ENCODE results near the gene CNOT2. TPM values are rescaled to one million over a fixed set of nuclear protein-coding genes. Genes with fewer than 3 reads are reported as not detected.

Gene CNOT2
- polyA plus RNA-seq, 1 donor (not counting 4 experiments of a cell fraction or from before 2014, with no cell fraction given): 85.3 TPM

- no peak for TF ChIP-seq CTCF (optimal IDR thresholded peaks at IDR 0.05 in 1 of 3, IDR thresholded peaks at IDR 0.05 in 1 of 3, conservative IDR thresholded peaks at IDR 0.05 in 1 of 3; ENCODE audit: extremely low read depth in 1 of 3, insufficient read depth in 2 of 3, low read length in 3 of 3)
- no peak for TF ChIP-seq EZH2 (IDR thresholded peaks at IDR 0.05; ENCODE audit: low read length)
- peaks cover 0 to 2% of the 10 kb centered on the region in 2 experiments for H3K36me3 ChIP-seq (ENCODE audit: control insufficient read depth in 2 of 2, extremely low read depth in 1 of 2, insufficient read depth in 2 of 2, low read length in 2 of 2)
- dilution Hi-C loops (cut with MboI; ENCODE audit: extremely low pct_ligation_motif_present, low sequenced_read_pairs): no loop called here
- peaks cover 88% of the 10 kb centered on the region for H3K79me2 ChIP-seq (ENCODE audit: control insufficient read depth, insufficient read depth, low read length)
- no peaks in the 10 kb centered on the region for H3K27me3 ChIP-seq (ENCODE audit: control insufficient read depth, extremely low read depth, insufficient read depth, low read length)
- FAIRE-seq (no peak), DNase-seq (ENCODE audit: low read depth, low spot score) (no peak)
- no peak overlapping the region for H3K4me3 ChIP-seq (ENCODE audit: control insufficient read depth in 2 of 3, extremely low read depth in 1 of 3, insufficient read depth in 2 of 3, low read depth in 1 of 3, low read length in 3 of 3)
- no peaks in the 10 kb centered on the region for H3K9me3 ChIP-seq (ENCODE audit: control insufficient read depth, low read depth, low read length)
- H3K9ac ChIP-seq (ENCODE audit: control insufficient read depth, extremely low read depth, insufficient read depth, low read length): no peak overlapping the region
- no peak overlapping the region for H3K27ac ChIP-seq (ENCODE audit: control insufficient read depth, insufficient read depth, low read length)
- peaks cover 7% of the 10 kb centered on the region for H3K4me1 ChIP-seq (ENCODE audit: control insufficient read depth, extremely low read depth, insufficient read depth, low read length)
- no peak overlapping the region for H3K4me2 ChIP-seq (ENCODE audit: control insufficient read depth, extremely low read depth, insufficient read depth, low read depth, low read length)
- H2AFZ ChIP-seq (ENCODE audit: control insufficient read depth, low read length): no peak overlapping the region
- no peaks in the 10 kb centered on the region for H3K9me1 ChIP-seq (ENCODE audit: control insufficient read depth, extremely low read depth, insufficient read depth, low read length)
- H4K20me1 ChIP-seq (ENCODE audit: control insufficient read depth, extremely low read depth, insufficient read depth, low read length): peaks cover 2% of the 10 kb centered on the region
Observed at GRCh38 chr12:70255311-70255710, 12.1 kb downstream of the CNOT2 start.

- TF ChIP-seq CTCF (optimal IDR thresholded peaks at IDR 0.05 in 1 of 3, IDR thresholded peaks at IDR 0.05 in 1 of 3, conservative IDR thresholded peaks at IDR 0.05 in 1 of 3; ENCODE audit: extremely low read depth in 1 of 3, insufficient read depth in 2 of 3, low read length in 3 of 3): no peak
- no peak for TF ChIP-seq EZH2 (IDR thresholded peaks at IDR 0.05; ENCODE audit: low read length)
- Histone ChIP-seq H3K4me2 (ENCODE audit: control insufficient read depth, extremely low read depth, insufficient read depth, low read depth, low read length) (peak overlapping the region; percentile 35), H3K4me3 (ENCODE audit: control insufficient read depth in 2 of 3, extremely low read depth in 1 of 3, insufficient read depth in 2 of 3, low read depth in 1 of 3, low read length in 3 of 3) (no peak overlapping the region), H3K4me1 (ENCODE audit: control insufficient read depth, extremely low read depth, insufficient read depth, low read length) (peaks cover 7% of the 10 kb centered on the region), H3K79me2 (ENCODE audit: control insufficient read depth, insufficient read depth, low read length) (peaks cover 85% of the 10 kb centered on the region), H3K36me3 (ENCODE audit: control insufficient read depth in 2 of 2, extremely low read depth in 1 of 2, insufficient read depth in 2 of 2, low read length in 2 of 2) (no peaks in the 10 kb centered on the region), H3K27ac (ENCODE audit: control insufficient read depth, insufficient read depth, low read length) (no peak overlapping the region), H3K9ac (ENCODE audit: control insufficient read depth, extremely low read depth, insufficient read depth, low read length) (no peak overlapping the region), H3K9me3 (ENCODE audit: control insufficient read depth, low read depth, low read length) (no peaks in the 10 kb centered on the region), H3K9me1 (ENCODE audit: control insufficient read depth, extremely low read depth, insufficient read depth, low read length) (no peaks in the 10 kb centered on the region), H3K27me3 (ENCODE audit: control insufficient read depth, extremely low read depth, insufficient read depth, low read length) (no peaks in the 10 kb centered on the region), H4K20me1 (ENCODE audit: control insufficient read depth, extremely low read depth, insufficient read depth, low read length) (peaks cover 2% of the 10 kb centered on the region), H2AFZ (ENCODE audit: control insufficient read depth, low read length) (no peak overlapping the region)
- peak; percentile 61 for FAIRE-seq
- dilution Hi-C loops (cut with MboI; ENCODE audit: extremely low pct_ligation_motif_present, low sequenced_read_pairs): no loop called here
- DNase-seq (ENCODE audit: low read depth, low spot score): no peak
Observed at GRCh38 chr12:70258605-70259403, 15.6 kb downstream of the CNOT2 start.
